D721Med (cell line): Measurements from ENCODE around the gene APOC4.
A peak's percentile ranks its signal among the peaks of the same experiment; 100 is the strongest.

ENCODE experiments used
- DNase-seq: peaks from one replicate; pipeline ENCODE4 v3.0.0; 2011; ENCODE audit warnings: low spot score; ENCODE audit not compliant: insufficient read length
- FAIRE-seq: peaks from 2 replicates; lab custom pipeline; 2011; peaks lifted over from hg19 to GRCh38; lab: Jason Lieb, UNC
- CTCF ChIP-seq: IDR thresholded peaks from 2 replicates; pipeline ENCODE4 v1.5.1; 2012; ENCODE audit warnings: mild to moderate bottlenecking, control low read depth; ENCODE audit not compliant: insufficient read depth; ENCODE audit errors: missing control alignments

Gene APOC4

GRCh38 chr19:44948763-44949374, 6.8 kb downstream of the APOC4 start:
- DNase-seq, result no peak
- no peak for TF ChIP-seq CTCF
- no peak for FAIRE-seq

- TF ChIP-seq CTCF, result no peak
- FAIRE-seq (no peak), DNase-seq (no peak)
These were observed 7.5 kb downstream of the APOC4 start for GRCh38 chr19:44949550-44949949.

- peak; percentile 88 for DNase-seq
- FAIRE-seq, result no peak
- TF ChIP-seq CTCF, result peak; percentile 88
These were observed 9.4 kb downstream of the APOC4 start for GRCh38 chr19:44951179-44952159.

GRCh38 chr19:44954278-44954648, 12.2 kb downstream of the APOC4 start:
- DNase-seq (no peak), FAIRE-seq (no peak)
- no peak for TF ChIP-seq CTCF

GRCh38 chr19:44954649-44955504, 12.8 kb downstream of the APOC4 start, which contains the start of gene CLPTM1:
Gene CLPTM1 (plus strand): TSS chr19:44955380. CDS start chr19:44955396, 16 bp downstream.
- DNase-seq (peak; percentile 93), FAIRE-seq (no peak)
- TF ChIP-seq CTCF, result no peak

GRCh38 chr19:44955505-44956439, 13.7 kb downstream of the APOC4 start:
- no peak for TF ChIP-seq CTCF
- FAIRE-seq (no peak), DNase-seq (no peak)
